IPS-15b (cell line): ENCODE data around the gene SERPINB5.
"Not testable (repeated sequence)": the region's sequence is repeated elsewhere in the genome, so short reads cannot be mapped to it uniquely, and the experiment has no call there.

Experiments
- H3K27me3 ChIP-seq: one replicate; pipeline ENCODE4 v1.6.1; 2013; ENCODE audit warnings: low read length; ENCODE audit not compliant: control insufficient read depth, insufficient read depth
- H3K36me3 ChIP-seq: one replicate; pipeline ENCODE4 v1.6.1; 2013; ENCODE audit warnings: low read length; ENCODE audit not compliant: control insufficient read depth, insufficient read depth
- H3K4me1 ChIP-seq: one replicate; pipeline ENCODE4 v1.6.1; 2013; ENCODE audit warnings: mild to moderate bottlenecking, low read length; ENCODE audit not compliant: control insufficient read depth, insufficient read depth
- H3K4me3 ChIP-seq: one replicate; pipeline ENCODE4 v1.5.1; 2013; ENCODE audit warnings: low read depth, low read length
- H3K9ac ChIP-seq: one replicate; pipeline ENCODE4 v1.6.1; 2013; ENCODE audit warnings: low read depth, mild to moderate bottlenecking, low read length
- H3K9me3 ChIP-seq: one replicate; pipeline ENCODE4 v1.6.1; 2013; ENCODE audit warnings: mild to moderate bottlenecking, low read length; ENCODE audit not compliant: control insufficient read depth, insufficient read depth

The SERPINB5 gene

GRCh38 chr18:63446266-63446665 lies 30.5 kb upstream of the SERPINB5 start:
- no peaks in the 10 kb centered on the region for H3K27me3 ChIP-seq
- no peaks in the 10 kb centered on the region for H3K36me3 ChIP-seq
- no peak overlapping the region for H3K4me3 ChIP-seq
- H3K9ac ChIP-seq, result no peak overlapping the region
- peaks cover 2% of the 10 kb centered on the region for H3K4me1 ChIP-seq
- no peaks in the 10 kb centered on the region for H3K9me3 ChIP-seq

DNA sequence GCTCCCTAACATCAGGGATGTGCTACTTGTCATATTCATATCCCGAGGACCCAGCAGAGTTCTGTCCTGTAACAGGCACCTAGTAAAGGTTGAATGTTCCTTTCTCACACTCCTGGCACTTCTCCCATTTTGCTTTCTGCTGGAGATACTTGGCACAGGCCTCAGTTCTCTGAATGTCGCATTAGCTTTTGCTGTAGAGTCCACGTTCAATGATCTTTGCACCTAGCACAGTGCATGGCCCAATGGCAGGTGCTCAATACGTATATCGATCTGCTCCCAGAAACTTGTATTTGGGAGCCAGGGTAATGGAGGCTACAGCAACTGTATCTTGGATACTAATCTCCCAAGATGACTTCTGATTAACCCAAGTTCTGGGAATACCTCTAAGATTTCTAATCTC lies 29.7 kb upstream of the SERPINB5 start:
- Histone ChIP-seq H3K9ac (no peak overlapping the region), H3K9me3 (no peaks in the 10 kb centered on the region), H3K4me1 (peaks cover 2% of the 10 kb centered on the region), H3K4me3 (no peak overlapping the region), H3K36me3 (no peaks in the 10 kb centered on the region), H3K27me3 (no peaks in the 10 kb centered on the region)

- no peaks in the 10 kb centered on the region for H3K36me3 ChIP-seq
- no peak overlapping the region for H3K4me3 ChIP-seq
- H3K9me3 ChIP-seq, result no peaks in the 10 kb centered on the region
- no peaks in the 10 kb centered on the region for H3K27me3 ChIP-seq
- H3K4me1 ChIP-seq, result peaks cover 2% of the 10 kb centered on the region
- H3K9ac ChIP-seq, result no peak overlapping the region
Measured at GRCh38 chr18:63449426-63449825, 27.3 kb upstream of the SERPINB5 start.

DNA sequence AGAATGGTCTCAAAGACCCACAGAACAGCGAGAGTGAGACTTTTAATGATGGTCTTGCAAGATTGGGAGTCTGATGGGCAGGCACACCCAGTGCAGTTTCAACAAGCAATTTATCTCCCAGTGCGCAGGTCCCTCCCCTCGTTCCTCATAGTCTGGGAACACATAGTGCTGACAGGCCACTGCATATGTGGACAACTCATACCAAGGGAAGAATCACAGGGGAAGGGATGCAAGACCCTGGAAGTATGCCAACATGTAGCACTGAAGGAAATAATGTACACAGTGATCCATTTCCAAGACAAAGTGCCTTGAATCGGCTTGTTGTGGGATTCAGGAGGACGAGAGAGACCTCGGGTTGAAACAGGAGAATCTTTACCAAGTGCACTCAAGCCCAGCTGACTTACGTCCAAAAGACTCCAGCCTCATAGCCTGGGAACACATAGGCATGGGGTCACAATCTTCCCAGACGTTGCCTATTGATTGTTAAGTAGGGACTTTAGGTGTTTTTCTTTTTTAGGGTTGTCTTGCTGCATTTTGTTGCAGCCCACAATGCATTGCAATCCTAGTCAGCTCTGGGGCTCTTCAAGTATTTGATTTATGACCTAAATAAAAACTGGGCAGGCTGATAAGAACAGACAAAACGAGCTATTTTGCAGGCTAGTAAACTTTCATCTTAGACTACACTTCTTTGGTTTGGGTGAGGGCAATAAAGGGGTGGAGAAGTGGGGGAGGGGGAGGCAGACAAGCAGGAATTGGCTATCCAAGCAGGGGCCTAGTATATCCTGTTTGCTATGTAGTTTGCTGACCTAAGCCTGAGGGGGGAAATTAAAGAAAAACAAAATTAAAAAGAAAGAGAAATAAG lies 24.7 kb upstream of the SERPINB5 start:
- Histone ChIP-seq H3K36me3 (no peaks in the 10 kb centered on the region), H3K4me1 (no peaks in the 10 kb centered on the region), H3K27me3 (no peaks in the 10 kb centered on the region), H3K4me3 (no peak overlapping the region), H3K9ac (no peak overlapping the region), H3K9me3 (no peaks in the 10 kb centered on the region)

DNA sequence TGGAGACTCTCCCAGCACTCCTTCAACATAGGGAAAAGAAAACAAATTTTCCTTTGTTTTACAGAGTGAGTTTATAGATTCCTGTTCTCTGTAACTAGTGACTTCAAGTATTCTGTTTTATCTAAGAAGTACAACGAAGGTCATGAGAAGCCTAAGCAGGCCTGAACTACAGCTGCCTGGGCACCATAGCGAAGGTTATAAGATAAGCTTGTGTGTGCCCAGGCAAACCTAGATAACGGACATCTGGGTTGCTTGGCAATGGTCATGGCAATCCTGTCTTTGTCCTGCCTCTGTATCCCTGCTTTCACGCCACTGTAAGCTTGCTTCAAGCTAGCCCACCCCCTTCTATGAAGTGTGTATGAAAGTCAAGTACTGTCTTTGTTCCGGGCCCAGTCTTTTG lies 24.0 kb upstream of the SERPINB5 start:
- H3K27me3 ChIP-seq, H3K9me3 ChIP-seq, H3K36me3 ChIP-seq, H3K9ac ChIP-seq, H3K4me1 ChIP-seq, H3K4me3 ChIP-seq: not testable (repeated sequence)

DNA sequence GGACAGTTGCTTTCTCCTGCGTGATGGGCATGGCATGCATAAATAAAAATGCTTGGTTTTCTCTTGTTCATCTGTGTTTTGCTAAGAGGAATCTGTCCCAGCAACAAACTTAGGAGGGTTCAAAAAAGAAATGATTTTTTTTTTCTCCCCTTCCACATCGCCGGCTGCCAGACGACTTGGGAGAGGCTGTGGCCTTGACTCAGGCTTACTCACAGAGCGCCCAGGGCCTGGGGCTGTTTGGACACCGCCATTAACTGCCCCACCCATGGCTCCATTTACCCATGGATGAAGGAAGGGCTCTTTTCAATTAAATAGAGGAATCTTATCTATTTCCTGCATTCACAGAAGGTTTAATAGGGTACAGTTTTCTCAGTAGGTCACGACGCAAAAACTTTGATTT lies 22.3 kb upstream of the SERPINB5 start:
- Histone ChIP-seq H3K9ac (no peak overlapping the region), H3K4me1 (no peaks in the 10 kb centered on the region)

DNA sequence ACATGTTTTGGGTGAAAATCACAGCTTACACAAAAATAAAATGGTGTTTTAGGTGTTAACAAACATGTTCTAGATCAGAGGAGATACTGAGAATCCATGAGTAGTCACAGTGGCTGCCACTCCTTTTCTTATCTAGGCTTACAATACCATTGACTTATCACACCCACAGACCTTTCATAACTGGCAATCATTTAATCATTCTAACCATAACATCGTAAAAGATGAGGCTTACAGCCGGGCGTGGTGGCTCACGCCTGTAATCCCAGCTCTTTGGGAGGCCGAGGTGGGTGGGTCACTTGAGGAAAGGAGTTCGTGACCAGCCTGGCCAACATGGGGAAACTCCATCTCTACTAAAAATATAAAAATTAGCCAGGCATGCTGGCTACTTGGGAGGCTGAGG lies 18.8 kb upstream of the SERPINB5 start:
- H3K9ac ChIP-seq, result no peak overlapping the region
- H3K4me3 ChIP-seq, result no peak overlapping the region
- H3K9me3 ChIP-seq, result no peaks in the 10 kb centered on the region
- no peaks in the 10 kb centered on the region for H3K27me3 ChIP-seq
- H3K36me3 ChIP-seq, result no peaks in the 10 kb centered on the region
- H3K4me1 ChIP-seq, result no peaks in the 10 kb centered on the region

More for the DNA sequence above, 22.3 kb upstream of the SERPINB5 start:
- Histone ChIP-seq H3K4me3 (no peak overlapping the region), H3K27me3 (no peaks in the 10 kb centered on the region), H3K9me3 (no peaks in the 10 kb centered on the region), H3K36me3 (no peaks in the 10 kb centered on the region)

DNA sequence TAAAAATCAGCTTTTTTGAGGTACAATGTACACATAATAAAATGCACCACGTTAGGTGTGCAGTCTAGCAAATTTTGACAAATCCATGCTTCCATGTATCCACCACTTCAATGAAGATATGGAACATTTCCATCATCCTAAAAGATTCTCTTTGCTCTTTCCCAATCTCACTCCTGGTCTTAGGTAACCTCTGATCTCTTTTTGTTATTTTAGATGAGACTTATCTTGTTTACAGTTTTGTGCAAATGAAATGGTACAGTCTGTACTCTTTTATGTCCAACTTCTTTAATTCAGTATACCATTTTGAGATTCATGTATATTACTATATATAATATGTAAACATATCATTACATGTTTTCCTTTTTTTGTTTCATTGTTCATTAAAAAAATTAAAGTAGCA lies 16.3 kb upstream of the SERPINB5 start:
- no peaks in the 10 kb centered on the region for H3K27me3 ChIP-seq
- no peaks in the 10 kb centered on the region for H3K9me3 ChIP-seq
- H3K4me1 ChIP-seq, result no peaks in the 10 kb centered on the region
- no peak overlapping the region for H3K9ac ChIP-seq
- no peaks in the 10 kb centered on the region for H3K36me3 ChIP-seq
- no peak overlapping the region for H3K4me3 ChIP-seq

DNA sequence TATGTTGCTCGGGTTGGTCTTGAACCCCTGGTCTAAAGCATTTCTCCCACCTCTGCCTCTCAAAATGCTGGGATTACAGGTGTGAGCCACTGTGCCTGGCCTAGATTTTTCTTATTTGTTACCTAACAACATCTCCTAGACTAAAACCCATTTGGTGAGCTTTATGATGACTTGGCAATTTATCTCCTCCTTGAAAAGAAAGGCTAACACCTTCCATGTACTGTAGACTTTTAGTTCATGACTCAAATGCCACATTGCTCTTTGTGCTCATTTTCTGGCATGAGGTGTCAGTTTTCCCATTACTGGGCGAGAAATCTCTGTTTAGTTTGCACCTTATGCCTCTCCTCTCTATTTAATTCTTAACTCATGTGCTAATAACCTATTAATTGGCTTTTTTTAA lies 12.3 kb upstream of the SERPINB5 start:
- no peaks in the 10 kb centered on the region for H3K9me3 ChIP-seq
- H3K4me1 ChIP-seq, result no peaks in the 10 kb centered on the region
- H3K27me3 ChIP-seq, result no peaks in the 10 kb centered on the region
- H3K36me3 ChIP-seq, result no peaks in the 10 kb centered on the region
- no peak overlapping the region for H3K4me3 ChIP-seq
- no peak overlapping the region for H3K9ac ChIP-seq

GRCh38 chr18:63465059-63465458 lies 11.7 kb upstream of the SERPINB5 start:
- H3K4me1 ChIP-seq, result no peaks in the 10 kb centered on the region
- H3K9ac ChIP-seq, result no peak overlapping the region
- H3K4me3 ChIP-seq, result no peak overlapping the region
- no peaks in the 10 kb centered on the region for H3K27me3 ChIP-seq
- H3K36me3 ChIP-seq, result no peaks in the 10 kb centered on the region
- no peaks in the 10 kb centered on the region for H3K9me3 ChIP-seq

- H3K36me3 ChIP-seq, result no peaks in the 10 kb centered on the region
- no peaks in the 10 kb centered on the region for H3K9me3 ChIP-seq
- no peaks in the 10 kb centered on the region for H3K4me1 ChIP-seq
- no peaks in the 10 kb centered on the region for H3K27me3 ChIP-seq
- no peak overlapping the region for H3K4me3 ChIP-seq
- H3K9ac ChIP-seq, result no peak overlapping the region
Measured at GRCh38 chr18:63467699-63468098, 9.1 kb upstream of the SERPINB5 start.

DNA sequence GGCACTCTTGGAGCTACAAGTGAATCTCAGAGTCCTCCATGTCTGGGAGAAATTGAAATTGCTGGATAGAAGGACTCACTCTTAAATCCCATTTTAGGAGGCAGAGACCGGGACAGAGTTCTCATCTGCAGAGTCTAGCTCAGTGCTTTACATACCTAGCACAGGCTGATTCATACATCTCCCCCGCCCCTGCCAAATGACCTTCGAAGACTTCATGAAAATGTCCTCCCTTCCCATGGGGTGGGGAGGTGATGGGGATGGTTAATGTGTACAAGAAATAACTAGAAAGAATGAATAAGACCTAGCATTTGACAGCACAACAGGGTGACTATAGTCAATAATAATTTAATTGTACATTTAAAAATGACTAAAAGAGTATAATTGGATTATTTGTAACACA lies 8.2 kb upstream of the SERPINB5 start:
- Histone ChIP-seq H3K4me1 (no peaks in the 10 kb centered on the region), H3K9ac (no peak overlapping the region), H3K9me3 (no peaks in the 10 kb centered on the region), H3K36me3 (no peaks in the 10 kb centered on the region), H3K27me3 (no peaks in the 10 kb centered on the region), H3K4me3 (no peak overlapping the region)
